Stimulated activated naive CD4-positive, alpha-beta T cell (primary cell): ENCODE results near the gene ATP6V1B1.

Experiments used
- DNase-seq, 6 experiments: peaks; one replicate each; lab custom pipeline; 2025; lab: John Stamatoyannopoulos, UW

ATP6V1B1 gene

DNA sequence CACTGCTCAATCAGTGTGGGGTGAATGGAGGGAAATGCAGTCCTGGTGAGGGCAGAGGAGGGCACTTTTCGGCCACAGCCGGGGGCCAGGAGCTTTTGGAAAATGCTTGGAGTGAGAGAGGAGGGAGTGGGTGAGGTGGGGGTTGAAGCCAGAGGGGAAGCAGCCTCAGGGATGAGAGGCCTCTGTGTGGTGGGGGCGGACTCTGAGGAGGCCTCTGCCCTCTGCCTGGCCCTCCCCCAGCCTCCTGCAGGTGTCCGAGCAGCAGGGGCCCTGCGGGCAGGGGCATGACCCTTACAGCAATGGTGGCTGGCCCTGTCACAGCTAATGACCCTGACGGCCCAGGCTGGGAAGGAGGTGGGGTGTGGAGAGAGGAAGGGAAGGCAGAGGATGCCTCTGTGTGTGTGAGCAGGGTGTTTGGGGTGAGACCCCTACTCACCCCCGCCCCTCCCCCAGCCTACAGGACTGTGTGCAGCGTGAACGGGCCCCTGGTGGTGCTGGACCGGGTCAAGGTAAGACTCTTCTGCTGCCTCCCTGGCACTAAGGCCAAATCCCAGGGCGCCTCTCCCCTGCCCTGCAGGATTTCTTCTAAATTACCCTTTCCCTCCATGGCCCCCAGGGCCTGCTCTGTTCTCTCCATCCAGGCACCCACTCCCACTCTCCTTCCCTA lies 7.6 kb downstream of the ATP6V1B1 start:
- no peak for DNase-seq

DNA sequence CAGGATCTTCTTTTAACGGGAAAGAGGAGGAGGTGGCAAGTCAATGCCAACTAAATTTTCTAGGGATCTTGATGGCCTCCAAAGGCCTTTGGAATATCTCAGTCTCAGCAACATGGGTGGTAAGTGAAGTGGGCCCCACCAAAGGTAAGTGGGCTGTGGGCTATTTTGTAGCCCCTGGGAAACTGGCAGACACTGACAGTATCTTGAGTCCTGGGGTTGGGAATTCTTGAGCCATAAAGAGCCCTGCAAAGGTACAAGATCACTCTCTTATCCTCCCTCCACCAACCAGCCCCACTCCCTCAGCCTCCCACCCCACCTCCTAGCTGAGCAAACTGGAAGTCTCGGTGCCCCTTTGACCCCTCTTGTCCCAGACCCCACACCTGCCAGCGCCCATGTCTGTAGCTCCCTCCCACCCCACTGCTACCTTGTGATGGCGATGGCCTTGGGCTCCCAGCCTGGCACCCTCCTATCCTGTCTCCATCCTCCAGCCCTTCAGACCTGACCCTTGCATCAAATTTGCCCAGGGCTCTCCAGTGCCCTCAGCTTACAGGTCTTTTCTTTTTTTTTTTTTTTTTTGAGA lies 8.5 kb downstream of the ATP6V1B1 start:
- DNase-seq: no peak

- peak; percentile 4 to 62 (median 34) for DNase-seq
Observed at GRCh38 chr2:70946832-70947442, 11.2 kb downstream of the ATP6V1B1 start.

- no peak for DNase-seq
Observed at GRCh38 chr2:70947556-70948184, 12.0 kb downstream of the ATP6V1B1 start.

DNA sequence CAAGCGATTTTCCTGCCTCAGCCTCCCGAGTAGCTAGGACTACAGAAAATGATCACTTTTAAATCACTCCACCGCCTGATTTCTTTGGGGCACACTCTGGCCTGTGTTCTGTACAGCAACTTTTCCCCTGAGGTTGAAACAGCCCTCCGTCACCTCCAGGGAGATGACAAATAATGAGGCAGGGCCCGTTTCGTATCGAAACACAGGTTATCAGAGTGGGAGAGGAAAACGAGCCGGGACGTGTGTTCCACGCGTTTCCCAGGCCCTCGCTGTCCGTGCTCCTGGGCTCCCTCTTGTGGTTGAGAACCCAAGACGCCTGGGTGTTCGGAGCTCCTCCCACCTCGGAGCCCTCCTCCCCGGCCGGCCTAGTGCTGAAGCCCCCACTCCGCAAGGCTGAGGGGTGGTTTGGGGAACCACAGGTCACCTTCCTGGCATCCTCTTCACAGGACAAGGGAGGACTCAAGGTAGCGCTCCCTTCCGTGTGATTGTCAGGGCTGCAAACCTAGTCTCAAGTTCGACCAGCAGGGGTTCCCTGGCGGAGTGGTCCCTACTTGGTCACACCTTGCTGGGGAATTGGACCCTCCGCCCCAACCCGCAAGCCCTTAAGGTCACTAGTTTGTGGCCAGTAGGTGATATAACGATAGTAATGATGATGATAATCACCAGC lies 12.8 kb downstream of the ATP6V1B1 start:
- peak; percentile 32 to 76 (median 71) for DNase-seq

- no peak for DNase-seq
Observed at GRCh38 chr2:70949086-70949485, 13.4 kb downstream of the ATP6V1B1 start.

DNA sequence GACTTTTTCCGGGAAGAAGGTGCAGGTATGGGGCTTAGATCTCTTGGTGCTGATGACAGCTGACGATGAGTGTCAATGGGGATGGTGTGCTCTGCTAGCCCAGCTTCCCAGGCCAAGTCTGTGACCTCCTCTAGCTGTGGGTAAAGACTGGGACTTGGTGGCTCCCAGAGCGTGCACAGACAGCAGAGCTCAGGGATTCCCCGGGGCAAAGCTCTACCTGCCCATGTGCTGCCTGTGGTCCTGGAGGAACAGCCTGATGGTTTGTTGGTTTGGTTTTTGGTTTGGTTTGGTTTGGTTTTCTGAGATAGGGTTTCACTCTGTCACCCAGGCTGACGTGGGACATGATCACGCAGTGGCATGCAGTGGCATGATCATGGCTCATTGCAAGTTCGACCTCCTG lies 19.2 kb downstream of the ATP6V1B1 start:
- DNase-seq: no peak

GRCh38 chr2:70956141-70956540 lies 20.4 kb downstream of the ATP6V1B1 start:
- DNase-seq: no peak

DNA sequence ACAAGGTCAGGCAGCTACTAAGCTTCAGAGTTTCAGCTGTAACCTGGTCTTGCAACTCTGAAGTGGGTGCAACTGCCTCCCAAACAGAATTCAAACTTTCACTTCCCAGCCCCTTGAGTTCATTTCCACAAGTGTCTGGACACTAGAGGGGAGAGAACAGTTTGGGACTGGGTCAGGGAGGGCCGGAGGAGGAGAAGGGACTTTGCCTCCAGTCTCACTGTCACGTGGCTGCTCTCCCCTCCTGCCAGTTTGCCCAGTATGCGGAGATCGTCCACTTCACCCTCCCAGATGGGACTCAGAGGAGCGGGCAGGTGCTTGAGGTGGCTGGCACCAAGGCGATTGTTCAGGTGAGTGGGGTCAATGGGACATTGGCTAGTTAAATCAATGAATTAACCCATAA lies 22.1 kb downstream of the ATP6V1B1 start:
- no peak for DNase-seq

- DNase-seq: no peak
Observed at GRCh38 chr2:70958759-70959158, 23.1 kb downstream of the ATP6V1B1 start.

DNA sequence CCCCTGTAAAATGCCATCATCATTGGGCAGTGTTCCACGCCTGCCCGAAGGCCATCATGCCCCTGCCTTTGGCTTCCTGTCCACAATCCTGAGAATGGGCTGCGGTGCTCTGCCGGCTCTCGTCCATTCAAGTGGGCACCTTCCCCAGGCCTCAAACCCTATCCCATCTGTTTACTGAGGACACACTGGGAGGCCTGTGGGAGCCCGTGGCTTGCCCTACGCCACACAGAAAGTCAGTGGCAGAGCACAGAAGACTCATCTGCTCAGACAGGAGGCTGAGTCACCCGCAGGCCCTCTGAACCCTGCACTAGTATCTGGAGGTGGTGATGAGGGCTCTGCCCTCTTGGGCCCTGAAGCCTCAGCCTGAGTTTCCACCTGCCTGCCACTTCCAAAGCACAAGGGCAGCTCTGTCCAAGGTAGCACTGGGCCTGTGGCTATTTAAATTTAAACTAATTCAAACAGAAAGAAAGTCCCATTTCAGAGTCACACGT lies 23.6 kb downstream of the ATP6V1B1 start:
- no peak for DNase-seq

DNA sequence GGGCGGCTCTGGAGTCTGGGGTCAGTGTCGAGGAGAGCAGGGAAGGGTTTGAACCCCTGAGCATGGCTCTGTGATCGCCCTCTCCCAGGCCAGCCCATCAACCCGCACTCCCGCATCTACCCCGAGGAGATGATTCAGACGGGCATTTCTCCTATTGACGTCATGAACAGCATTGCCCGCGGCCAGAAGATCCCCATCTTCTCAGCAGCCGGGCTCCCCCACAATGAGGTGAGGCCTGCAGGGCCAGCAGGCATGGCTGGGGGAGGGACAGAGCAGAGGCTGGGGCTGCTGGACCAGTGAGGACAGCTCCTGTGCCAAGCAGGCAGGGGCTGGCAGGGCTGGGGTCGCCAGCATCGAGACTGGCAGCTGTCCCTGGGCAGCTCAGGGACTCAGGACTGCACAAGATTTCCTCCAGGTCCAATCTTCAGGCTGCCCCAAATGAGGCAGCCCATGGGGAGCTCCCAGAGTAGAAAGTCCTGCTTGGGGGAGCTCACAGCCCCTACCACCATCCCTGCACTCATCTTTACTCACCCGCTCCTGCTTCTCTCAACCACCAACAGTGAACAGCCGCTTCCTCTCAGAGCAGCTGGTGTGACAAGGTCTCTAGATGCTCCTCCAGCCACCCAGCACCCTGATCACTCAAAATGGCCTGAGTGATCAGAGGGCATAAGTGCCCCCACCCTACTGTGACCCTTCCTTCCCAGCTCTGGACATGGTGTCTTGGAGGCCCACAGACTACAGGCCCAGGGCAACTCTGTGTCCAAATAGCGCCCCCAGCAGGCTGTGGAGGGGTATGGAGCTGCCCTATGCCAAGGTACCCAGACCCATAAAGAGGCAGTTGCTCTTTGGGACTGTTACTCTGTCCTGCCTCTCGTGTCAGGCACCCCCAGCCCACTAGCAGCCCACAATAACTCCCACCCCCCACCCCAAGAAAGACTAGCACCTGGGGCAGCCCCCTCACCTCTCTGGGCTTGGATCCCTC lies 24.4 kb downstream of the ATP6V1B1 start:
- no peak for DNase-seq

DNA sequence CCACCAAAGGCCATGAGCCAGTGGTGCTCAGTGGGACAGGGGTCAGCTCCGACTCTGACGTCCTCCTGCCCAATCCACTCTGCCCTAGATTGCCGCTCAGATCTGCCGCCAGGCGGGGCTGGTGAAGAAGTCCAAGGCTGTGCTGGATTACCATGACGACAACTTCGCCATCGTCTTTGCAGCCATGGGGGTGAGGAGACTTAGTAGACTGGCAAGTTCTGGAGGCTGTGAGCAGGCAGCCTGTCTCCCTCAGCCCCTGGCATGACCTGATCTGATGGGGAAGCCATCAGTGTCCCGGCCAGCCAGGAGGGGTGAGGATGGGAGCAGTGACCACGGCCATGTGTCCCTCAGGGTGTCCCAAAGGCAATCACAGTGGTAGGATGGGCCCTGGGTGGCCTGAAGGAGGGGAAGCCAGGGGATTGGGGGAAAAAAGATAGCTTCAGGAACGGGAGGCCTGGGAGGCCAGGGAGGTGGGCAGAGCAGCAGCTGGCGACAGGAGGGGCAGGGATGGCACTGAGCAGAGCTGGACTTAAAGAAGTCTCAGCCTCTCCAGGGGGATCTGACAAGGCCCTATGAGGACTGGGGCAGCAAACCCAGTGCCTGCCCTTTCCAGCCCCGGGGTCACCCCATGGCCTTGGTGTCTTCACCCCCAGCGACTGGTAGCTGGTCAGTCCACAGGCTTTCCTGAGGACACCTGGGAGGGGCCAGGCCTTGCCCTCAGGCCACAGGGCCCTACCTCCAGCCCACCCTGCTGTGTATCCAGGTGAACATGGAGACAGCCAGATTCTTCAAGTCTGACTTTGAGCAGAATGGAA lies 25.3 kb downstream of the ATP6V1B1 start:
- DNase-seq: no peak

GRCh38 chr2:70961648-70961994 lies 25.9 kb downstream of the ATP6V1B1 start:
- DNase-seq: no peak

DNA sequence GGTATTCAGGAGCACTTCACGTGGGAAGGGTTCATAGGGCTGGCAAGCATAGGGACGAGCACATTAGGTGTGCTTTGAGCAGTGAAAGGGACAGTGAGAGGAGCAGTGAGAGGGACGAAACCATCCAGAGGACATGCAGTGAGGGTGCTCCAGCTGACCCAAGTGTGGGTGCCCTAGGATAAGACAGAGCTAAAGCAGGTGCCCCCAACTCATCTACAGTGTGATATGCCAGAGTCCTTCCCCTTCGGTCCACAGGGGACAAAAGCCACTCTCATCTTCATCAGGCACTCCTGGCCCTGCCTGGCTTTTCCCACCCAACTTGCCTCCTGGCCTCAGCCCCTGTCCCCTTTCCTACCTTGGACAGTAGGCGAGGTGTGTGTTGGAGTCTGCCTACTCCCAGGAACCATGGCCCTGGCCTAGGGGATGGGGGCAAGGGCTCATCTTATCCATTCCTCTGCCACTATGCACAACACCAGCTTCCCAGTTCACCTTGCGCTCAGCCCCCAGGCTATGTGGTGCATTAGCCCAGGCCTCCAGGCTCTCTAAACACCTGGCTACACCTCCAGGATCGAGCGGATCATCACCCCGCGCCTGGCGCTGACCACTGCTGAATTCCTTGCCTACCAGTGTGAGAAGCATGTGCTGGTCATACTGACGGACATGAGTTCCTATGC lies 26.6 kb downstream of the ATP6V1B1 start:
- no peak for DNase-seq

- DNase-seq: no peak
Observed at GRCh38 chr2:70962885-70963878, 27.5 kb downstream of the ATP6V1B1 start.

DNA sequence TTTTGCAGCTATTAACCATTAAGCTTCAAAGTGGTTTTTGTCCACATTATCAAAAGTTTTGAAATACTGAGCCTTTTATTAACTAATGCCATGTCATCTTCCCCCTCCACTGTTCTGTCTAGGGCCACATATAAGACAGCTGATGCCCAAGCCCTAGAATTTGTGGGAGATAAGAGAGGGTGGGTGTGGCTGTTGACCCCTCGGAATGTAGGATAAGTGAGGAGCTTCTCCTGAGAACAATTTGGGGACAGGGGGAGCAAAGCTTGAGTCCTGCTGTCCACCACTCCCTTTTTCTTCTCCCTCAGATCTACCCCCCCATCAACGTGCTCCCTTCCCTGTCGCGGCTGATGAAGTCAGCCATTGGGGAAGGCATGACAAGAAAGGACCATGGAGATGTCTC lies 28.4 kb downstream of the ATP6V1B1 start:
- no peak for DNase-seq

DNA sequence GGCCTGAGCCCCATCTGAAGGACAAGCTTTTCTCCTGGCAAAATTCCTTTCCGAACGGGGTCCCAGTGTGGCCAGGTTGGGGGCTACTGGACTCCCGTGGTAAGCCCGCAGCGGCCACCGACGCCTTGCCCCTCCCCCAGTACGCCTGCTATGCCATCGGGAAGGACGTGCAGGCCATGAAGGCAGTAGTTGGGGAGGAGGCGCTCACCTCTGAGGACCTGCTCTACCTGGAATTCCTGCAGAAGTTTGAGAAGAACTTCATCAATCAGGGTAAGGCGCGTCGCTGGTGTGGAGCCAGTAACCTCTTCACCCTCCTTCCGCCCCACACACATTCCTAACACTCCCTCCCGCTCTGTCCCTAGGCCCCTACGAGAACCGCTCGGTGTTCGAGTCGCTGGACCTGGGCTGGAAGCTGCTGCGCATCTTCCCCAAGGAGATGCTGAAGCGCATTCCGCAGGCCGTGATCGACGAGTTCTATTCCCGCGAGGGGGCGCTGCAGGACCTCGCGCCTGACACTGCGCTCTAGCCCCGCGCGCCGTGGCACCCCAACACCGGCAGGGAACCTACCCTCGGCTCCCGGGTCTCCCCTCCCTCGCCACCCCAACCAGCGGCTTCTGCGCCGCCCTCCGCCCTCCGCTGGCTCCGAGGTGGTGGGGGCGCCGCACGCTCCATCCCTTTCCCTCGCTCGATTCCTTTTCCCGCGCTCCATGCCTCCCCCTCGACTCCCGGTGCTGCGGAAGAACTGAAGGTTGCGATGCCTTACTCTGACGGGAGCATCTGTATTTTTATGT lies 29.1 kb downstream of the ATP6V1B1 start:
- DNase-seq: peak; percentile 46 to 83 (median 74)
